A673 (cell line): ENCODE measurements around the gene MYOF.

Experiments
- CTCF ChIP-seq: fragments of 300-800, 200-600 bp; sonication (generic); conservative IDR thresholded peaks from 2 replicates; pipeline ENCODE4 v1.5.1; 2017; ENCODE audit warnings: low read depth, mild to moderate bottlenecking, antibody characterized with exemption, low read length, moderate library complexity, mixed read lengths
- EZH2 ChIP-seq: fragments of 200-600 bp; sonication (generic); IDR thresholded peaks from 2 replicates; pipeline ENCODE4 v1.6.1; 2017; ENCODE audit warnings: borderline replicate concordance, low read depth, mild to moderate bottlenecking, mixed read lengths, antibody characterized with exemption, low read length; ENCODE audit not compliant: poor library complexity, severe bottlenecking

GRCh38 chr10:93420944-93421825 lies 60.9 kb downstream of the MYOF start:
- TF ChIP-seq CTCF (no peak), EZH2 (no peak)
